SU-DHL-6 (cell line): ENCODE data around the gene TWNK.

Experiments used
- H2AFZ ChIP-seq: fragments of 200-600 bp; sonication (generic); 2 replicates; pipeline ENCODE4 v1.6.1; 2014; ENCODE audit warnings: low read depth, mild to moderate bottlenecking, moderate library complexity, mixed read lengths, antibody characterized with exemption, low read length; ENCODE audit not compliant: severe bottlenecking
- H3F3A ChIP-seq: fragments of 200-600 bp; shearing (Covaris generic); 2 replicates; pipeline ENCODE4 v1.6.0; 2016; ENCODE audit warnings: antibody characterized with exemption, mild to moderate bottlenecking; ENCODE audit not compliant: insufficient read depth
- H3K27ac ChIP-seq: fragments of 200-600 bp; sonication (generic); 2 replicates; pipeline ENCODE4 v1.5.1; 2016; ENCODE audit warnings: low read depth, mild to moderate bottlenecking, low read length, moderate library complexity, mixed read lengths
- H3K27me3 ChIP-seq: fragments of 200-600 bp; sonication (generic), shearing (Covaris generic); 2 replicates; pipeline ENCODE4 v1.6.0; 2014; ENCODE audit warnings: mild to moderate bottlenecking, low read length
- H3K36me3 ChIP-seq: fragments of 200-600 bp; sonication (generic); 2 replicates; pipeline ENCODE4 v1.6.1; 2014; ENCODE audit warnings: mild to moderate bottlenecking, low read length, mixed read lengths
- H3K4me2 ChIP-seq: fragments of 300-600, 200-600 bp; shearing (Covaris generic), sonication (generic); 2 replicates; pipeline ENCODE4 v1.6.0; 2014; ENCODE audit warnings: low read length, low read depth, mild to moderate bottlenecking; ENCODE audit not compliant: poor library complexity, severe bottlenecking
- H3K4me3 ChIP-seq: fragments of 200-600 bp; sonication (generic); 2 replicates; pipeline ENCODE4 v1.5.1; 2014; ENCODE audit warnings: antibody characterized with exemption, low read length, mild to moderate bottlenecking, mixed read lengths; ENCODE audit not compliant: insufficient read depth, poor library complexity, severe bottlenecking
- H3K79me2 ChIP-seq: fragments of 200-600 bp; sonication (generic); 2 replicates; pipeline ENCODE4 v1.6.1; 2014; ENCODE audit warnings: mild to moderate bottlenecking, low read length, moderate library complexity; ENCODE audit not compliant: insufficient read depth
- H3K9ac ChIP-seq: fragments of 200-600 bp; sonication (generic); 2 replicates; pipeline ENCODE4 v1.7.0; 2014; ENCODE audit warnings: mild to moderate bottlenecking, low read length
- H3K9me2 ChIP-seq: fragments of 200-600 bp; sonication (generic); replicated peaks from 2 replicates; pipeline ENCODE4 v1.6.1; 2014; ENCODE audit warnings: low read length; ENCODE audit not compliant: insufficient read depth
- H3K9me3 ChIP-seq: fragments of 200-600 bp; sonication (generic); 2 replicates; pipeline ENCODE4 v1.6.1; 2014; ENCODE audit warnings: low read length, mixed read lengths; ENCODE audit not compliant: insufficient read depth
- H4K20me1 ChIP-seq: fragments of 200-600 bp; sonication (generic); 2 replicates; pipeline ENCODE4 v1.6.1; 2014; ENCODE audit warnings: low read depth, mild to moderate bottlenecking, antibody characterized with exemption, low read length, moderate library complexity, mixed read lengths
- EZH2phosphoT487 ChIP-seq: fragments of 200-600 bp; sonication (generic), shearing (Covaris generic); conservative IDR thresholded peaks from 2 replicates; pipeline ENCODE4 v1.6.1; 2018; ENCODE audit warnings: mild to moderate bottlenecking, antibody characterized with exemption, low read length, moderate library complexity, mixed read lengths
- TF ChIP-seq, protein P1 (sequence below): fragments of 200-600 bp; sonication (generic); IDR thresholded peaks from one replicate; pipeline ENCODE4 v1.5.1; 2017; ENCODE audit warnings: antibody characterized with exemption, mild to moderate bottlenecking, low read length, moderate library complexity; ENCODE audit not compliant: insufficient read depth, poor library complexity, severe bottlenecking

Gene TWNK

DNA sequence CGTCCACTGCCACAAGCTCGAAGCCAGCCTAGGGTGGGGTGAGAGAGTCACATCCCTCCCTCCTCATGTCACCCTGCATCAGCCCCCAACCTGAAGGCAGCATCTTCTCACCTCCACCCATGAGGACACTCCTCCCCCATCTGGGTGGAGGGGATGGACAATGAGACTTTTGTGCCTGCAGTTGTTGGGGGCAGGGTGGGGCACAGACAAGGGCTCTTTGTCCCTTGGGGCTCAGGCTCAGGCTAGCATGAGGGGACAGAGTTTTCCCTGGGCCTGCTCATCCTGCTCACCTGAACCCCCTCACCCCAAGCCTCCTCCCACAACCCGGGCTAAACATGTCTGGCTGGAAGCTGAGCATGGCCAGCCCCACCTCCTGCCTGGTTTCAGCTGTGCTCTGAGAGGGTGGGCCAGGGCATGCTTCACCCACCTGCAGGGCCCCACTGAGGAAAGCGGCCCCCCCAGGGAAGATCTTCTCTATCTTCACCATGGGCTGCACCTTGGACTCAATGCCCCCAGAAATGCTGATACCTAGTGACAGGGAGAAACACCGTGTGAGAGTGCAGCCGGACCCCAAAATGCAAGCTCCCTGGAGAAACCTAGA, 21.6 kb downstream of the TWNK start:
- Histone ChIP-seq H3K9me2 (no peaks in the 10 kb centered on the region), H3K9me3 (no peaks in the 10 kb centered on the region), H3K79me2 (no peaks in the 10 kb centered on the region), H3K9ac (no peak overlapping the region), H3K27ac (no peak overlapping the region), H3K36me3 (no peaks in the 10 kb centered on the region), H2AFZ (no peak overlapping the region), H3K4me2 (no peak overlapping the region), H3K27me3 (no peaks in the 10 kb centered on the region), H3F3A (no peaks in the 10 kb centered on the region), H3K4me3 (no peak overlapping the region), H4K20me1 (no peaks in the 10 kb centered on the region)
- TF ChIP-seq, protein P1, sequence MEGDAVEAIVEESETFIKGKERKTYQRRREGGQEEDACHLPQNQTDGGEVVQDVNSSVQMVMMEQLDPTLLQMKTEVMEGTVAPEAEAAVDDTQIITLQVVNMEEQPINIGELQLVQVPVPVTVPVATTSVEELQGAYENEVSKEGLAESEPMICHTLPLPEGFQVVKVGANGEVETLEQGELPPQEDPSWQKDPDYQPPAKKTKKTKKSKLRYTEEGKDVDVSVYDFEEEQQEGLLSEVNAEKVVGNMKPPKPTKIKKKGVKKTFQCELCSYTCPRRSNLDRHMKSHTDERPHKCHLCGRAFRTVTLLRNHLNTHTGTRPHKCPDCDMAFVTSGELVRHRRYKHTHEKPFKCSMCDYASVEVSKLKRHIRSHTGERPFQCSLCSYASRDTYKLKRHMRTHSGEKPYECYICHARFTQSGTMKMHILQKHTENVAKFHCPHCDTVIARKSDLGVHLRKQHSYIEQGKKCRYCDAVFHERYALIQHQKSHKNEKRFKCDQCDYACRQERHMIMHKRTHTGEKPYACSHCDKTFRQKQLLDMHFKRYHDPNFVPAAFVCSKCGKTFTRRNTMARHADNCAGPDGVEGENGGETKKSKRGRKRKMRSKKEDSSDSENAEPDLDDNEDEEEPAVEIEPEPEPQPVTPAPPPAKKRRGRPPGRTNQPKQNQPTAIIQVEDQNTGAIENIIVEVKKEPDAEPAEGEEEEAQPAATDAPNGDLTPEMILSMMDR: no peak
- no peak for TF ChIP-seq EZH2phosphoT487

DNA sequence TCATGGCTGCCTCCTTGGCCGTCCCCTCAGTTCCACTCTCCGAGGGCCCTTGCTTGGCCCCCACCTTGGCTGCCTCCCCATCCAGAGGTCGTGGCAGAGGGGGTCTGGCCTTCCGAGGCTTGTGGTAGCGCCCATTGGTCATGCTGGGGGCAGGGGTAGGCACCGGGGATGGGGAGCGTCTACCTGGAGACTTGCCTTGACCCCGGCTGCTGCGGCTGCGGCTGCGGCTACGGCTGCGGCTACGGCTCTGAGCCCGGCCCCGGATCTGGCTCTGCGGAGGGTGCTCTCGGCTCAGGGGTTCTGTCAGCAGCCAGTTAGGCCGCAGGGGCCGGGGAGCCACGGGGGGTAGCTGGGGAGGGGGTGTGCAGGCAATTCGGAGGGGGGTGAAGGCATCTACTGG, 23.0 kb downstream of the TWNK start:
- H3K79me2 ChIP-seq: no peaks in the 10 kb centered on the region
- H3K9me2 ChIP-seq: no peaks in the 10 kb centered on the region
- no peaks in the 10 kb centered on the region for H4K20me1 ChIP-seq
- H3K9ac ChIP-seq: no peak overlapping the region
- H3K4me2 ChIP-seq: no peak overlapping the region
- no peaks in the 10 kb centered on the region for H3K27me3 ChIP-seq
- H3K4me3 ChIP-seq: no peak overlapping the region
- H3K9me3 ChIP-seq: no peaks in the 10 kb centered on the region
- H3F3A ChIP-seq: no peaks in the 10 kb centered on the region
- TF ChIP-seq, protein P1: no peak
- TF ChIP-seq EZH2phosphoT487: no peak
- no peaks in the 10 kb centered on the region for H3K36me3 ChIP-seq
- H3K27ac ChIP-seq: no peak overlapping the region
- no peak overlapping the region for H2AFZ ChIP-seq

DNA sequence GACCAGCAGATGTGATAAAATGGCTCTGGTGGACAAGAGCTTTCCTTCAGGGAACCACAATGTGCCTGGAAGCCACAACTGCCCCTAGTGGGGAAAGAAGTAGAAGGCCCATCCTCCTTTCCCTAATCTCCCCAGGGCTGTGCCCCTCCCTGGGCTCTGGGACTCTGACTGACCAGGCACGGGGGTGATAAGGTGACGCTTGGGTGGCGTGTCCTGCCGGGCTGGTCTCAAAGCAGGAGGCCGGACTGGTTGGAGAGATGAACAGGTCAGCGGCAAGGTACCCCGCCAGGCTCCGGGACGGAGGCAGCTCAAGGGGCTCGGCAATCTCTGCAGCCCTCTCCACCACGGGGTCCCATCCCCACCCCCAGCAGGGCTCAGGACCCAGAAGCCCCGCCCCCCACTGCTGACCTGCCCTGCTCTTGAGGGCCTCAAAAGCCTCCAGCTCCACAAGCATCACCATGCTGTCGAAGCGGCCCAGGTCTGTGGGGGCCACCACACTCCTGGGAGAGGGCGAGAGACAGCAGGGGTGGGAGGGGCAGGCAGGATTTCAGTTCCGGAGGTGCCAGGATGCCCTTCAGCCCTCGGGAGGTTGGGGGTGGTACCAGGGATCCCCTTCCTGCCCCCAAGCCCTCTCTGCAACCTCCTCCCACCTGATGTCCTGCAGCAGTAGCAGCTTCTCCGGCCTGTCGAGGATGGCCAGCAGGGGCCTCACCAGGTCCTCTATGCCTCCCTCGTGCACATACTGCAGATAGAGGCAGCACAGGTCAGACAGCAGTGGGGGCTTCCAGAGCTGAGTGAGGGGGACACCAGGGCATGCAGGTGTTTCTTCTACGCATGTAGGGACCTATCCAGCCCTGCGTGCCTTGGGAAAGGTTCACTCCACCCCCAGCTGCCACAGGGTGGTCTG, 24.4 kb downstream of the TWNK start:
- Histone ChIP-seq H2AFZ (no peak overlapping the region), H3K4me2 (no peak overlapping the region), H3K27ac (no peak overlapping the region)

More for the DNA sequence above, 24.4 kb downstream of the TWNK start:
- Histone ChIP-seq H3K36me3 (no peaks in the 10 kb centered on the region), H3K79me2 (no peaks in the 10 kb centered on the region), H3K4me3 (no peak overlapping the region), H3K9me2 (no peaks in the 10 kb centered on the region), H3K9ac (no peak overlapping the region), H3K27me3 (no peaks in the 10 kb centered on the region), H3F3A (no peaks in the 10 kb centered on the region), H4K20me1 (no peaks in the 10 kb centered on the region), H3K9me3 (no peaks in the 10 kb centered on the region)
- no peak for TF ChIP-seq EZH2phosphoT487
- TF ChIP-seq, protein P1: no peak
